IMR-90 (cell line): ENCODE measurements around the gene GRB14. TPM values are rescaled to one million over a fixed set of nuclear protein-coding genes. Genes with fewer than 3 reads are reported as not detected.

Experiments used
- ATAC-seq: fragments of 200-7000 bp; cut with Tn5 transposase; 2 replicates; pipeline ENCODE4 v1.9.1; 2020; ENCODE audit warnings: low read depth, mild to moderate bottlenecking, moderate library complexity
- BruUV-seq: library from RNA; stranded (reverse); fragments of 400-500 nt; replicated peaks from 2 replicates; lab custom pipeline; 2021; lab: Mats Ljungman, UMichigan
- CTCF ChIA-PET: fragments of 300-600 bp; formaldehyde crosslinking; extraction: SDS; loops from one replicate; lab custom pipeline; 2021; ENCODE audit warnings: antibody characterized with exemption; lab: Yijun Ruan, JAX
- POLR2A ChIA-PET: fragments of 300-600 bp; sonication (Branson Sonifier 250); formaldehyde crosslinking; loops from one replicate; lab custom pipeline; 2022; ENCODE audit warnings: antibody characterized with exemption; ENCODE audit not compliant: unreplicated experiment; lab: Charles Lee
- DNase-seq: peaks from one replicate; pipeline ENCODE4 v3.0.0; 2013
- H2AFZ ChIP-seq: replicated peaks from 2 replicates; pipeline ENCODE3; 2013; ENCODE audit warnings: low read length, mild to moderate bottlenecking; ENCODE audit not compliant: poor library complexity
- H2AK5ac ChIP-seq: 2 replicates; pipeline ENCODE4 v1.6.1; 2013; ENCODE audit warnings: low read depth, low read length, inconsistent platforms
- H2AK9ac ChIP-seq: replicated peaks from 2 replicates; pipeline ENCODE3; 2013; ENCODE audit warnings: mild to moderate bottlenecking, low read depth, low read length, moderate library complexity; ENCODE audit not compliant: poor library complexity
- H2BK120ac ChIP-seq: 2 replicates; pipeline ENCODE4 v1.6.1; 2013; ENCODE audit warnings: low read depth, low read length, inconsistent platforms
- H2BK15ac ChIP-seq: 3 replicates; pipeline ENCODE4 v1.6.1; 2013; ENCODE audit warnings: low read depth, low read length, inconsistent platforms
- H2BK20ac ChIP-seq: 2 replicates; pipeline ENCODE4 v1.6.1; 2013; ENCODE audit warnings: low read depth, mild to moderate bottlenecking, inconsistent platforms, low read length, moderate library complexity
- H2BK5ac ChIP-seq: 2 replicates; pipeline ENCODE4 v1.6.1; 2013; ENCODE audit warnings: mild to moderate bottlenecking, low read depth, low read length, inconsistent platforms; ENCODE audit not compliant: poor library complexity, severe bottlenecking
- H3K14ac ChIP-seq: replicated peaks from 2 replicates; pipeline ENCODE4 v1.6.1; 2013; ENCODE audit warnings: low read depth, low read length, inconsistent platforms
- H3K18ac ChIP-seq: 2 replicates; pipeline ENCODE4 v1.6.1; 2013; ENCODE audit warnings: low read depth, low read length, control low read depth
- H3K23ac ChIP-seq: 2 replicates; pipeline ENCODE4 v1.6.1; 2013; ENCODE audit warnings: low read depth, low read length, inconsistent platforms
- H3K27ac ChIP-seq: 2 replicates; pipeline ENCODE4 v1.5.1; 2013; ENCODE audit warnings: mild to moderate bottlenecking, control low read depth, low read length; ENCODE audit not compliant: insufficient read depth
- H3K27me3 ChIP-seq: 2 replicates; pipeline ENCODE4 v1.6.1; 2013; ENCODE audit warnings: low read length; ENCODE audit not compliant: control insufficient read depth, insufficient read depth
- H3K36me3 ChIP-seq: 2 replicates; pipeline ENCODE4 v1.6.1; 2013; ENCODE audit warnings: low read length, mixed read lengths; ENCODE audit not compliant: control insufficient read depth, insufficient read depth
- H3K4ac ChIP-seq: 2 replicates; pipeline ENCODE4 v1.6.1; 2013; ENCODE audit warnings: low read depth, low read length, inconsistent platforms
- H3K4me1 ChIP-seq: 2 replicates; pipeline ENCODE4 v1.6.1; 2013; ENCODE audit warnings: low read length, mixed read lengths; ENCODE audit not compliant: control insufficient read depth, insufficient read depth
- H3K4me2 ChIP-seq: 2 replicates; pipeline ENCODE4 v1.6.1; 2013; ENCODE audit warnings: low read depth, mild to moderate bottlenecking, control low read depth, low read length, moderate library complexity
- H3K4me3 ChIP-seq: 2 replicates; pipeline ENCODE4 v1.5.1; 2013; ENCODE audit warnings: low read depth, mild to moderate bottlenecking, control low read depth, low read length, moderate library complexity; ENCODE audit not compliant: insufficient read depth
- H3K56ac ChIP-seq: 2 replicates; pipeline ENCODE4 v1.6.1; 2013; ENCODE audit warnings: low read length, inconsistent platforms; ENCODE audit not compliant: insufficient read depth; ENCODE audit errors: extremely low read depth
- H3K79me1 ChIP-seq, 2 experiments: 2 replicates each; pipeline ENCODE4 v1.6.1; 2013; ENCODE audit warnings: low read length in 2 of 2, inconsistent platforms in 1 of 2, low read depth in 1 of 2
- H3K9ac ChIP-seq: 2 replicates; pipeline ENCODE4 v1.6.1; 2013; ENCODE audit warnings: low read depth, low read length, control low read depth
- H3K9me1 ChIP-seq: 2 replicates; pipeline ENCODE4 v1.6.1; 2013; ENCODE audit warnings: low read length, inconsistent platforms; ENCODE audit not compliant: insufficient read depth
- H3K9me3 ChIP-seq: 2 replicates; pipeline ENCODE4 v1.6.1; 2013; ENCODE audit warnings: low read length; ENCODE audit not compliant: control insufficient read depth, insufficient read depth
- H4K20me1 ChIP-seq: 2 replicates; pipeline ENCODE4 v1.6.1; 2013; ENCODE audit warnings: low read length, inconsistent platforms; ENCODE audit not compliant: insufficient read depth
- H4K5ac ChIP-seq: 2 replicates; pipeline ENCODE4 v1.6.1; 2013; ENCODE audit warnings: mild to moderate bottlenecking, low read depth, low read length, control low read depth
- H4K8ac ChIP-seq, 2 experiments: 2 replicates each; pipeline ENCODE4 v1.6.1; 2013; ENCODE audit warnings: low read depth in 2 of 2, low read length in 2 of 2, control low read depth in 1 of 2, inconsistent platforms in 1 of 2
- H4K91ac ChIP-seq: 2 replicates; pipeline ENCODE4 v1.6.1; 2013; ENCODE audit warnings: low read depth, low read length, inconsistent platforms; ENCODE audit not compliant: insufficient read depth
- BHLHE40 ChIP-seq: fragments of 150-350 bp; IDR thresholded peaks from 2 replicates; pipeline ENCODE4 v1.6.1; 2016; ENCODE audit warnings: mild to moderate bottlenecking, low read depth, low read length
- CEBPB ChIP-seq: IDR thresholded peaks from 2 replicates; pipeline ENCODE4 v1.6.1; 2012; ENCODE audit warnings: low read depth, low read length, improper control_type of control experiment
- CHD1 ChIP-seq: IDR thresholded peaks from 2 replicates; pipeline ENCODE4 v1.6.1; 2012; ENCODE audit warnings: low read depth, low read length, improper control_type of control experiment
- CTCF ChIP-seq: conservative IDR thresholded peaks from 2 replicates; pipeline ENCODE4 v1.5.1; 2012; ENCODE audit warnings: mild to moderate bottlenecking, low read depth, low read length, improper control_type of control experiment
- FOS ChIP-seq: fragments of 150-350 bp; IDR thresholded peaks from 2 replicates; pipeline ENCODE4 v1.6.1; 2016; ENCODE audit warnings: low read depth, low read length
- MAFK ChIP-seq: IDR thresholded peaks from 2 replicates; pipeline ENCODE4 v1.6.1; 2012; ENCODE audit warnings: low read depth, low read length, improper control_type of control experiment
- MAZ ChIP-seq: IDR thresholded peaks from 2 replicates; pipeline ENCODE4 v1.6.1; 2012; ENCODE audit warnings: low read depth, mild to moderate bottlenecking, low read length, improper control_type of control experiment, moderate library complexity, borderline replicate concordance
- MXI1 ChIP-seq: IDR thresholded peaks from 2 replicates; pipeline ENCODE4 v1.6.1; 2012; ENCODE audit warnings: low read depth, mild to moderate bottlenecking, low read length, moderate library complexity, borderline replicate concordance
- NFE2L2 ChIP-seq: fragments of 150-350 bp; IDR thresholded peaks from 2 replicates; pipeline ENCODE4 v1.6.1; 2016; ENCODE audit warnings: low read depth, mild to moderate bottlenecking, low read length
- POLR2A ChIP-seq: IDR thresholded peaks from 2 replicates; pipeline ENCODE4 v1.6.1; 2012; ENCODE audit warnings: mild to moderate bottlenecking, low read depth, low read length
- RAD21 ChIP-seq: IDR thresholded peaks from 2 replicates; pipeline ENCODE4 v1.6.1; 2012; ENCODE audit warnings: low read length, improper control_type of control experiment
- RCOR1 ChIP-seq: IDR thresholded peaks from 2 replicates; pipeline ENCODE4 v1.6.1; 2012; ENCODE audit warnings: mild to moderate bottlenecking, low read length, improper control_type of control experiment; ENCODE audit not compliant: insufficient replicate concordance
- RFX5 ChIP-seq: IDR thresholded peaks from 2 replicates; pipeline ENCODE4 v1.8.0; 2012; ENCODE audit warnings: low read depth, mild to moderate bottlenecking, low read length, moderate library complexity
- SMC3 ChIP-seq: fragments of 150-350 bp; IDR thresholded peaks from 2 replicates; pipeline ENCODE4 v1.6.1; 2016; ENCODE audit warnings: low read depth, mild to moderate bottlenecking, antibody characterized with exemption, low read length, moderate library complexity
- USF2 ChIP-seq: fragments of 150-350 bp; IDR thresholded peaks from 2 replicates; pipeline ENCODE4 v1.6.1; 2017; ENCODE audit warnings: mild to moderate bottlenecking, antibody characterized with exemption, low read length, low read depth
- WGBS, 2 experiments: methylation state at CpG; one replicate each; pipeline versions ENCODE4 v1.1.5 to v1.1.7; 2013; ENCODE audit warnings: missing lambda C conversion rate in 2 of 2; ENCODE audit not compliant: insufficient read length in 1 of 2; ENCODE audit errors: extremely low coverage in 2 of 2; 5-methylcytosine and 5-hydroxymethylcytosine counted together
- dilution Hi-C: fragments of 300-500 bp; cut with HindIII; formaldehyde crosslinking; loops from one replicate; pipeline ENCODE4 v1.14.3; 2018; ENCODE audit warnings: low sequenced_read_pairs; ENCODE audit not compliant: unreplicated experiment
- in situ Hi-C: fragments of 300-500 bp; cut with MboI; formaldehyde crosslinking; loops from 3 replicates; pipeline ENCODE4 v1.14.3; 2019; ENCODE audit warnings: low sequenced_read_pairs, inconsistent platforms, mixed read lengths
- intact Hi-C: fragments of 100-400 bp; cut with micrococcal nuclease; formaldehyde crosslinking; loops from 2 replicates; pipeline ENCODE4 v1.10.0; 2022
- polyA plus RNA-seq, 3 experiments: library from polyadenylated mRNA; depleted of rRNA; stranded (reverse); fragments of >200 nt; gene quantifications; 2 replicates each; pipeline ENCODE4 v1.2.3, GENCODE V29; 2012; ENCODE audit warnings: low replicate concordance in 1 of 3
- total RNA-seq: library from RNA; depleted of rRNA; stranded (reverse); fragments of >200 nt; gene quantifications from 2 replicates; pipeline ENCODE4 v1.2.3, GENCODE V29; 2012
- TF ChIP-seq, protein P1 (sequence below): fragments of 150-350 bp; IDR thresholded peaks from 2 replicates; pipeline ENCODE4 v1.6.1; 2016; ENCODE audit warnings: low read depth, mild to moderate bottlenecking, low read length, moderate library complexity, borderline replicate concordance

GRB14 gene
- total and polyA plus RNA-seq, 2 of the 4 experiments (the other 2 are of a cell fraction) = not detected

GRCh38 chr2:164574931-164575330 is 46.4 kb downstream of the GRB14 start:
- dilution Hi-C loops = no loop called here

More at GRCh38 chr2:164574931-164575330, 46.4 kb downstream of the GRB14 start:
- Histone ChIP-seq H3K4ac (no peak overlapping the region), H3K36me3 (no peaks in the 10 kb centered on the region), H3K23ac (no peak overlapping the region), H3K9ac (no peak overlapping the region), H2BK15ac (no peak overlapping the region), H3K4me2 (no peak overlapping the region), H2AK9ac (no peak overlapping the region), H4K20me1 (no peaks in the 10 kb centered on the region), H2BK20ac (no peak overlapping the region), H2AK5ac (no peak overlapping the region), H4K8ac (no peak overlapping the region), H2BK5ac (no peak overlapping the region), H4K5ac (no peak overlapping the region), H3K9me3 (no peaks in the 10 kb centered on the region), H3K18ac (no peak overlapping the region), H3K56ac (no peak overlapping the region), H2BK120ac (no peak overlapping the region), H3K4me3 (no peak overlapping the region), H2AFZ (no peak overlapping the region), H3K27me3 (no peaks in the 10 kb centered on the region), H4K91ac (no peak overlapping the region), H3K9me1 (no peaks in the 10 kb centered on the region), H3K14ac (no peak overlapping the region), H3K4me1 (no peaks in the 10 kb centered on the region), H3K79me1 (no peaks in the 10 kb centered on the region), H3K27ac (no peak overlapping the region)
- intact Hi-C loops (no loop called here), in situ Hi-C loops (no loop called here)
- ChIA-PET CTCF (interaction anchor here (1.6 kb wide), 1 partner anchor 15 kb away, joined by 3 read pairs; no protein-coding TSS in a partner anchor), POLR2A (no interaction called here)
- no CpG with 5 or more reads among the region's 1 CpG for WGBS, 2 experiments
- no peak for ATAC-seq
- BruUV-seq = no TSS peak
- TF ChIP-seq CTCF (no peak), RFX5 (no peak), MAZ (no peak), RCOR1 (no peak), RAD21 (no peak), MXI1 (no peak), NFE2L2 (no peak), POLR2A (no peak), SMC3 (no peak), BHLHE40 (no peak), CHD1 (no peak), CEBPB (no peak), USF2 (no peak), MAFK (no peak), FOS (no peak)
- TF ChIP-seq, protein P1, sequence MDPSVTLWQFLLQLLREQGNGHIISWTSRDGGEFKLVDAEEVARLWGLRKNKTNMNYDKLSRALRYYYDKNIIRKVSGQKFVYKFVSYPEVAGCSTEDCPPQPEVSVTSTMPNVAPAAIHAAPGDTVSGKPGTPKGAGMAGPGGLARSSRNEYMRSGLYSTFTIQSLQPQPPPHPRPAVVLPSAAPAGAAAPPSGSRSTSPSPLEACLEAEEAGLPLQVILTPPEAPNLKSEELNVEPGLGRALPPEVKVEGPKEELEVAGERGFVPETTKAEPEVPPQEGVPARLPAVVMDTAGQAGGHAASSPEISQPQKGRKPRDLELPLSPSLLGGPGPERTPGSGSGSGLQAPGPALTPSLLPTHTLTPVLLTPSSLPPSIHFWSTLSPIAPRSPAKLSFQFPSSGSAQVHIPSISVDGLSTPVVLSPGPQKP = no peak
- no peak for DNase-seq
